ENCODE data around the gene MAP4K4.

The MAP4K4 gene

GRCh38 chr2:101868525-101868924 is 171.0 kb downstream of the MAP4K4 start:
- no peak for DNase-seq (ENCODE audit: low read depth in 2 of 2)

GRCh38 chr2:101869527-101869926 is 172.0 kb downstream of the MAP4K4 start:
- no peak for DNase-seq (ENCODE audit: low read depth in 2 of 2)

GRCh38 chr2:101870444-101870843 is 172.9 kb downstream of the MAP4K4 start:
- no peak for DNase-seq (ENCODE audit: low read depth in 2 of 2)

- DNase-seq (ENCODE audit: low read depth in 2 of 2) = no peak
These were observed 174.0 kb downstream of the MAP4K4 start for GRCh38 chr2:101871480-101871879.

GRCh38 chr2:101872480-101872879 is 175.0 kb downstream of the MAP4K4 start:
- DNase-seq (ENCODE audit: low read depth in 2 of 2) = no peak

- DNase-seq (ENCODE audit: low read depth in 2 of 2) = no peak
These were observed 176.0 kb downstream of the MAP4K4 start for GRCh38 chr2:101873543-101873942.

GRCh38 chr2:101874069-101874468 is 176.6 kb downstream of the MAP4K4 start:
- no peak for DNase-seq (ENCODE audit: low read depth in 2 of 2)

- DNase-seq (ENCODE audit: low read depth in 2 of 2) = no peak
These were observed 182.0 kb downstream of the MAP4K4 start for GRCh38 chr2:101879466-101879865.

- no peak for DNase-seq (ENCODE audit: low read depth in 2 of 2)
These were observed 183.6 kb downstream of the MAP4K4 start for GRCh38 chr2:101881131-101881530.

GRCh38 chr2:101882769-101883307 is 185.3 kb downstream of the MAP4K4 start:
- no peak for DNase-seq (ENCODE audit: low read depth in 2 of 2)

GRCh38 chr2:101883860-101884259 is 186.4 kb downstream of the MAP4K4 start:
- DNase-seq (ENCODE audit: low read depth in 2 of 2) = no peak

- no peak for DNase-seq (ENCODE audit: low read depth in 2 of 2)
These were observed 186.9 kb downstream of the MAP4K4 start for GRCh38 chr2:101884423-101884822.

GRCh38 chr2:101887328-101887727 is 189.8 kb downstream of the MAP4K4 start:
- no peak for DNase-seq (ENCODE audit: low read depth in 2 of 2)

GRCh38 chr2:101889460-101890098 is 192.1 kb downstream of the MAP4K4 start:
- DNase-seq (ENCODE audit: low read depth in 2 of 2) = no peak

GRCh38 chr2:101892377-101892776 is 194.9 kb downstream of the MAP4K4 start:
- DNase-seq (ENCODE audit: low read depth in 2 of 2) = no peak

GRCh38 chr2:101893681-101894381 is 196.3 kb downstream of the MAP4K4 start:
- DNase-seq (ENCODE audit: low read depth in 2 of 2) = no peak

- no peak for DNase-seq (ENCODE audit: low read depth in 2 of 2)
These were observed 197.5 kb downstream of the MAP4K4 start for GRCh38 chr2:101895039-101895438.

GRCh38 chr2:101895819-101896322 is 198.4 kb downstream of the MAP4K4 start:
- DNase-seq (ENCODE audit: low read depth in 2 of 2) = no peak

- no peak for DNase-seq (ENCODE audit: low read depth in 2 of 2)
These were observed 199.8 kb downstream of the MAP4K4 start for GRCh38 chr2:101897301-101897700.

- DNase-seq (ENCODE audit: low read depth in 2 of 2) = no peak
These were observed 201.8 kb downstream of the MAP4K4 start for GRCh38 chr2:101899265-101899664.

GRCh38 chr2:101899871-101900270 is 202.4 kb downstream of the MAP4K4 start:
- no peak for DNase-seq (ENCODE audit: low read depth in 2 of 2)

GRCh38 chr2:101900375-101900774 is 202.9 kb downstream of the MAP4K4 start:
- no peak for DNase-seq (ENCODE audit: low read depth in 2 of 2)

- DNase-seq (ENCODE audit: low read depth in 2 of 2) = no peak
These were observed 203.7 kb downstream of the MAP4K4 start for GRCh38 chr2:101901241-101901640.
